LNCAP (cell line): ENCODE data around the gene TLR6.

Experiments used
- TF ChIP-seq, protein P1 (sequence below): fragments of 450-650 bp; IDR thresholded peaks from 2 replicates; pipeline ENCODE4 v1.5.1; 2017; ENCODE audit warnings: mild to moderate bottlenecking

TLR6 gene

GRCh38 chr4:38781854-38782261 is 74.8 kb downstream of the TLR6 start:
- TF ChIP-seq, protein P1, sequence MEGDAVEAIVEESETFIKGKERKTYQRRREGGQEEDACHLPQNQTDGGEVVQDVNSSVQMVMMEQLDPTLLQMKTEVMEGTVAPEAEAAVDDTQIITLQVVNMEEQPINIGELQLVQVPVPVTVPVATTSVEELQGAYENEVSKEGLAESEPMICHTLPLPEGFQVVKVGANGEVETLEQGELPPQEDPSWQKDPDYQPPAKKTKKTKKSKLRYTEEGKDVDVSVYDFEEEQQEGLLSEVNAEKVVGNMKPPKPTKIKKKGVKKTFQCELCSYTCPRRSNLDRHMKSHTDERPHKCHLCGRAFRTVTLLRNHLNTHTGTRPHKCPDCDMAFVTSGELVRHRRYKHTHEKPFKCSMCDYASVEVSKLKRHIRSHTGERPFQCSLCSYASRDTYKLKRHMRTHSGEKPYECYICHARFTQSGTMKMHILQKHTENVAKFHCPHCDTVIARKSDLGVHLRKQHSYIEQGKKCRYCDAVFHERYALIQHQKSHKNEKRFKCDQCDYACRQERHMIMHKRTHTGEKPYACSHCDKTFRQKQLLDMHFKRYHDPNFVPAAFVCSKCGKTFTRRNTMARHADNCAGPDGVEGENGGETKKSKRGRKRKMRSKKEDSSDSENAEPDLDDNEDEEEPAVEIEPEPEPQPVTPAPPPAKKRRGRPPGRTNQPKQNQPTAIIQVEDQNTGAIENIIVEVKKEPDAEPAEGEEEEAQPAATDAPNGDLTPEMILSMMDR = no peak

- TF ChIP-seq, protein P1 = no peak
These were observed 75.7 kb downstream of the TLR6 start for GRCh38 chr4:38780833-38781484.

- TF ChIP-seq, protein P1 = no peak
These were observed 76.8 kb downstream of the TLR6 start for GRCh38 chr4:38779790-38780189.

DNA sequence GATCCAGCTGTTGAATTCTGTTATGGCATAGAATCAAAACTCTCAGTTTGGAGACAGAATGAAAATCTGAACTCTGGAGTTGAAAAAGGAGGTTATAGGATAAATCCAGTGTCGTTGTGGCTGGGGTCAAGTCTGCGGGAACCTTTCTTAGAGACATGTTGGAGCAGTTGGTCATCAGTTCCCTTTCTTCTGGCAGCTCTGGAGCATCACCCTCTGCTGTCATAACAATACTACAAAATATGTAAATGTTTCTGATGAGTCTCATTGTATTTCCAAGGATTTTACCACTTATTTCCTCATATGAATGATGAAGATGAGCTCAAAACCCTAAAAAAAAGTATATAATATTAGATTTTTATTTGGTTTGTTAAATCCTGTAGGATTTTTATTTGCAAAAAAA is 81.3 kb downstream of the TLR6 start:
- TF ChIP-seq, protein P1 = no peak

GRCh38 chr4:38774181-38774955 is 82.2 kb downstream of the TLR6 start:
- TF ChIP-seq, protein P1 = no peak
